Testis (tissue), 2 donors: Measurements from ENCODE around the gene PGBD2.

ENCODE experiments used
- CTCF ChIP-seq, 3 experiments: fragments of 450-650 bp in 2 of 3; fragments of 200-600 bp in 1 of 3; sonication (generic) in 1 of 3; IDR thresholded peaks; one replicate each; pipeline ENCODE4 v1.5.1; 2016 to 2019; ENCODE audit warnings: antibody characterized with exemption in 3 of 3, mild to moderate bottlenecking in 2 of 3, moderate library complexity in 1 of 3
- POLR2A ChIP-seq: fragments of 450-650 bp; IDR thresholded peaks from one replicate; pipeline ENCODE4 v1.6.1; 2017; ENCODE audit warnings: antibody characterized with exemption, mild to moderate bottlenecking, moderate library complexity

DNA sequence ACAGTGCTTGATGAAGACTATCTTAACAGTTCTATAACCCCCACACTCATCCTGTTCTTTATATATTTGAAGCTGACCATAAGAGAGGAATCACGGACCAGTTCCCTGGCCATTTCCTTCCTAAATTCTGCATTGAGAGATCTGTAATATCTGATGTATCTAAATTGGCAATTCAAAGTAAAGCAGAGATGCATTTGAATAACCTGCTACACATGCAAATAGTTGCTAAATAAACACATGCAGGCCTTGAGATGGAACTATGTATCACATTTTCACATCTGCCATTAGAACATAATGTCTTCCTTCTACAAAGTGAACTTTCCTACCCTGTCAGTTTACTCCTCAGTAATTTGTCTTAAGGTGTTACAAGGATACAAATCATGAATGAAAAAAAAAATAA, 20.4 kb upstream of the PGBD2 start:
- no peak for TF ChIP-seq POLR2A
- no peak for TF ChIP-seq CTCF (IDR thresholded peaks at IDR 0.05)
